Stimulated activated CD8-positive, alpha-beta memory T cell treated with anti-CD3 and anti-CD28 coated beads, Interleukin-4, amount 100 ng/mL, for 24 hours (primary cell): ENCODE measurements around the gene PTPN23.
A peak's percentile ranks its signal among the peaks of the same experiment; 100 is the strongest.
"Not testable (repeated sequence)": the region's sequence is repeated elsewhere in the genome, so short reads cannot be mapped to it uniquely, and the experiment has no call there.

Experiments used
- DNase-seq: peaks from one replicate; pipeline ENCODE4 v3.0.0-alpha.2; 2020; ENCODE audit warnings: low read depth

The PTPN23 gene, protein sequence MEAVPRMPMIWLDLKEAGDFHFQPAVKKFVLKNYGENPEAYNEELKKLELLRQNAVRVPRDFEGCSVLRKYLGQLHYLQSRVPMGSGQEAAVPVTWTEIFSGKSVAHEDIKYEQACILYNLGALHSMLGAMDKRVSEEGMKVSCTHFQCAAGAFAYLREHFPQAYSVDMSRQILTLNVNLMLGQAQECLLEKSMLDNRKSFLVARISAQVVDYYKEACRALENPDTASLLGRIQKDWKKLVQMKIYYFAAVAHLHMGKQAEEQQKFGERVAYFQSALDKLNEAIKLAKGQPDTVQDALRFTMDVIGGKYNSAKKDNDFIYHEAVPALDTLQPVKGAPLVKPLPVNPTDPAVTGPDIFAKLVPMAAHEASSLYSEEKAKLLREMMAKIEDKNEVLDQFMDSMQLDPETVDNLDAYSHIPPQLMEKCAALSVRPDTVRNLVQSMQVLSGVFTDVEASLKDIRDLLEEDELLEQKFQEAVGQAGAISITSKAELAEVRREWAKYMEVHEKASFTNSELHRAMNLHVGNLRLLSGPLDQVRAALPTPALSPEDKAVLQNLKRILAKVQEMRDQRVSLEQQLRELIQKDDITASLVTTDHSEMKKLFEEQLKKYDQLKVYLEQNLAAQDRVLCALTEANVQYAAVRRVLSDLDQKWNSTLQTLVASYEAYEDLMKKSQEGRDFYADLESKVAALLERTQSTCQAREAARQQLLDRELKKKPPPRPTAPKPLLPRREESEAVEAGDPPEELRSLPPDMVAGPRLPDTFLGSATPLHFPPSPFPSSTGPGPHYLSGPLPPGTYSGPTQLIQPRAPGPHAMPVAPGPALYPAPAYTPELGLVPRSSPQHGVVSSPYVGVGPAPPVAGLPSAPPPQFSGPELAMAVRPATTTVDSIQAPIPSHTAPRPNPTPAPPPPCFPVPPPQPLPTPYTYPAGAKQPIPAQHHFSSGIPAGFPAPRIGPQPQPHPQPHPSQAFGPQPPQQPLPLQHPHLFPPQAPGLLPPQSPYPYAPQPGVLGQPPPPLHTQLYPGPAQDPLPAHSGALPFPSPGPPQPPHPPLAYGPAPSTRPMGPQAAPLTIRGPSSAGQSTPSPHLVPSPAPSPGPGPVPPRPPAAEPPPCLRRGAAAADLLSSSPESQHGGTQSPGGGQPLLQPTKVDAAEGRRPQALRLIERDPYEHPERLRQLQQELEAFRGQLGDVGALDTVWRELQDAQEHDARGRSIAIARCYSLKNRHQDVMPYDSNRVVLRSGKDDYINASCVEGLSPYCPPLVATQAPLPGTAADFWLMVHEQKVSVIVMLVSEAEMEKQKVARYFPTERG (N-terminal part only)

DNA sequence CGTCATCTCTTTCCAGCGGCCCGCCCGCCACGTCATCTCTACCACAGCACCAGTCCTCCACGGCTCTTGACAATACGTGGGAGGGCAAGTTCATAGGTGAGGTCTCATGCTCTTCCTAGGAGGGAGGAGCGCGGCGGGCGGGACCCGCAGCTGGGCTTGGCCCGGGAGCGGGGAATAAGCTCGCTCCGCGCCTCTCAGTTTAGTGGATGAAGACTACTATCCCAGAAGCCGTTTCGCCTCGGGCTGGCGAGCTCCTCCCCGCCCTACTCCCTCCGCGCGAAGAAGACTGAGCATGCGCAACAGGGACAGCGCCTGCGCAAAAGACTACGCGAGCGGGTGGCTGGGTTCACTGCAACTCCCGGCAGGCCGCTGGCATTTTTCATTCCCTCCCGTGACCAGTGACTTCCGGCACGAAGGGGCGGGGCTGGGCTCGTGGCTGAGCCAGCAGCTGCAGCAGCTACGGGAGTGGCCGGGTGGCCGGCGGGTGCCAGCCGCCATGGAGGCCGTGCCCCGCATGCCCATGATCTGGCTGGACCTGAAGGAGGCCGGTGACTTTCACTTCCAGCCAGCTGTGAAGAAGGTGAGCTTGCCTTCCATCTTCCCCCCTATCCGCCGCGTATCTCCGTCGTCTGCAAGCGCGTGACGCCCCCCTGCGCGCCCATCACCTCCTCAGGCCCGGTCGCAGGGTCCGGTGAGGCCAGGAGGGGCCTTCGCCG is at the start of gene PTPN23:
Gene PTPN23 (plus strand): TSS at position 421 of the 716 bp plus-strand sequence. CDS start 76 bp downstream, at position 497.
- DNase-seq: peak; percentile 99

DNA sequence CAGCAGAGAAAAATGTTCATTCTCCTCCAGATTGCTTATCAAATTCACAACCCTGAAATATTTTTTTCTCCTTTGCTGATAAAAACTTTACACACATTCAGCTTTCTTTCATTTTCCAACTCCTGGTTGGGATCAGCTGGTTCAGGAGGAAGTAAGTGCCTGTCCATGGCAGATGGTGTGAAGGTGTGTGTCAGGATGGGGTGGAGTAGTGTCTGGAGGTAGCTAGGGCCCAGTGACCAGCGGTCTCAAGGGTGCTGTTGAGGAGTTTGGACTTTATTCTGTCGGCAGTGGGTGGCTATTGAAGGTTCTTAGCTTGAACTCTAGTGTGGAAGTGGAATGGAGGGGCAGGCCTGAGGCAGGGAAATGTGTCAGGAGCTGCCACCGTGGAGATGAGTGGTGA is 46.9 kb upstream of the PTPN23 start:
- no peak for DNase-seq

DNA sequence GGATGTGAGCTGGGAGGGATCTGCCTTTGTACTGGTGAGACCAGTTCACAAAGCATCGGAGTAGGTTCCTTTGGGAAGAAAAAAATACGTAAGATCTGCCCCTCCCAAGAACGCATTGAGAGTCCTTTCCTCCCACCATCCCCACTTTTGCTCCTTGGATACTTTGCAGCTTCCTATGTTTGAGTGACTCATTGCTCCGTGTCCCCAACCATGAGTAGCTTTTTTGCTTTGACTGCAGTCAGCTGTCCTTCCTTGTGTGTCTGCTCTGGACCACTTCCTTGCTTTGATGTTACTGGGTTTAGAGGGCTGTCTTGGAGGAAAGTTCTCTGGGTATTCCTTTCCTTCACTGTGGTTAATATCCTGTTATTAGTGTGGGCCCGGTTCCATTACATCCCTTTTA is 43.2 kb upstream of the PTPN23 start:
- DNase-seq: no peak

DNA sequence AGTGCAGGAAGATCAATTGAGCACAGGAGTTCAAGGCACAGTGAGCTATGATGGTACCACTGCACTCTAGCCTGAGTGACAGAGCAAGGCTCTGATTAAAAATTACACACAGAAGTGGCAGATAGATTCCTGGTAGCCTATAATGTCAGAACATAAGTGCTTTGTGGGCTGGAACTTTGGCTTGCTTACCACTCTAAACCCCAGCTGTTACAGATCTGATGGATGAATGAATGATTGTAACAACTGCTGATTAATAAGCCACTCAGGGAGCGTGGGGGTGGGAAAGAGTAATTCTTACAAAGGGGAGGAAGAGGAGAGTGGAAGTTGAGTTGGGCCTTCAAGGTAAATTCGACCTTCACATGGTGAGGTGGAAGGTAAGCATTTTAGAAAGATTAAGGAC is 40.9 kb upstream of the PTPN23 start:
- DNase-seq: no peak

DNA sequence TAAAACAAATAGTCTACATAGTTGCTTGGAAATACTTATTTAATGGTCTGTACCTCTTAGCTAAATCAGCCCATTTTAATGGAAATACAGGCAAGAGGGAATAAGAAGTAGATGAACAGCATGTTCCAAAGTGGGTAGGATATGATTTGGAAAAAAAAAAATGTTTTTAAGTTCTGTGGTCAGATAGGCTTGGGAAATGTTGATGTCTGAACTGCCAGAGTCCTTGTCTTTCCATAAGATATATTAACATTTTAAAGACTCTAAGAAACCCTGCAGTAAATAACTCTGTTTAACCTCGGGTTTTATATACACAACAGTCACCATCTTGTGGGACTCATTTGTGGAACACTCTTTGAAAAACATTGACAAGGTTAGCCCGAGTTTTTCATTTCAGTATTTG is 40.0 kb upstream of the PTPN23 start:
- no peak for DNase-seq

DNA sequence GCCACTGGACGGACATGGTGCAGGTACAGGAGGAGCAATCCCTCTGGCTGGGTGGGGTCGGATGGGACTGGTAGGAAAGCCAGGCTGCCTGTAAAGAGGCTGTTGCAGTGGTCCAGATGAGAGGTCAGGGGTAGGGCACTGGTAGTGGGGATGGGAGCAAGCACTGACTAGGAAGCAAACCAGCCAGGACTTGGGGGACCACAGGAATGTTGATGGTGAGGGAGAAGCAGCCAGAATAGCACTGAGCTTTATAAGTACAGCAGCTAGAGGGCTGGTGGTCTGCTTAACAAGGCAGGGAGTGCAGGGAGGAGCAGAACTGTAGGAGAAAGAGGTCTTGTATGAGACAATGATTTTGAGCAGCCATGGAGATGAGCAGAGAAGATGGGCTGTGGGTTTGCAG is 38.7 kb upstream of the PTPN23 start:
- DNase-seq: no peak

DNA sequence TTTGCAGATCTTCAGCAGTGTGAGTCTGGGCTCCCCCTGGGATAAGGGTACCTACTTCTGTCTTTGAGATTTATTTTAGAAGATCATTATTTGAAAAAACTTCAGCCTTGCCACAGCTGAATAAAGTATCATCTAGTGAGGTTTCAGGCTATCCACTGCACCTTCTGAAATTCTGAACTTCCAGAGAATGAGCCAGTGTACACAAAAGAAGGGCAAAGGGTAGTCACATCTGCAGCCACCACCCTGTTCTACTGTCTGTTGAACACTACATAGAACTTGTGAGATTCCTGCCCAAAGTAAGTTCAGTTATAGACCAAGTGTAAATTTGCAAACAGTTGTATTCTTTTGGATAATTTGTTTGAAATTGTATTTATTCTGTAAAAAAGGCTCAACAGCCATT is 38.0 kb upstream of the PTPN23 start:
- DNase-seq: no peak

DNA sequence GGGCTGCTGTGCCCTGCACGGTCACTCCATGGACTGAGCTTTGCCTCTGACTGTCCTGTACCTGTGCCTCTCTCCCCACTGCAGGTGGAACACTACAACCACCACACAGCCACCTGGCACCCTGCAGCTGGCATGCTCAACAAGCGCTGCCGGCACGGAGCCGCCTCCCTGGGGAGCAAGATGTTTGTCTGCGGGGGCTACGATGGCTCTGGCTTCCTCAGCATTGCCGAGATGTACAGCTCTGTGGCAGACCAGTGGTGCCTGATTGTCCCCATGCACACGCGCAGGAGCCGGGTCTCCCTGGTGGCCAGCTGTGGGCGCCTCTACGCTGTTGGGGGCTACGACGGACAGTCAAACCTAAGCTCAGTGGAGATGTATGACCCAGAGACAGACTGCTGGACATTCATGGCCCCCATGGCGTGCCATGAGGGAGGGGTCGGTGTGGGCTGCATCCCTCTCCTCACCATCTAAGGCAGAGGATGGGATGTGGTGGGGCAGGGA is 37.3 kb upstream of the PTPN23 start:
- no peak for DNase-seq

DNA sequence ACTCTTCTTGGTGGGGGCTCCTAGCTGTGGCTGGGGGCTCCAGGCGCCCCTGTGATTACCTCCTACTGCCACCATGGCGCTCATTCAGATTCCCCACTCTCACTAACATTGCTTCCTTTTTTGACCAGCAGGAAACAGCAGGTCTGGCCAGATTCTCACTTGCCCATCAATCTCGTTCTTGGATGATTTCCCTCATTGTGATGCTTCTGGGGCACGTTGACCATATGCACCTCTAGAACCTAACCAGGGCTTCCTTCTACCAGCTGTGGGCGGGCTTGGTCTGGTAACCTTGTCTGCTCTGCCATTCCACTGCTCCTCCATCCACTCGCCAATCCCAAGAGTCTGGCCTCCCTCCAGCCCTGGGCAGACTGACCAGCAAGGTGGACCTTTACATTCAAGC is 35.9 kb upstream of the PTPN23 start:
- no peak for DNase-seq

DNA sequence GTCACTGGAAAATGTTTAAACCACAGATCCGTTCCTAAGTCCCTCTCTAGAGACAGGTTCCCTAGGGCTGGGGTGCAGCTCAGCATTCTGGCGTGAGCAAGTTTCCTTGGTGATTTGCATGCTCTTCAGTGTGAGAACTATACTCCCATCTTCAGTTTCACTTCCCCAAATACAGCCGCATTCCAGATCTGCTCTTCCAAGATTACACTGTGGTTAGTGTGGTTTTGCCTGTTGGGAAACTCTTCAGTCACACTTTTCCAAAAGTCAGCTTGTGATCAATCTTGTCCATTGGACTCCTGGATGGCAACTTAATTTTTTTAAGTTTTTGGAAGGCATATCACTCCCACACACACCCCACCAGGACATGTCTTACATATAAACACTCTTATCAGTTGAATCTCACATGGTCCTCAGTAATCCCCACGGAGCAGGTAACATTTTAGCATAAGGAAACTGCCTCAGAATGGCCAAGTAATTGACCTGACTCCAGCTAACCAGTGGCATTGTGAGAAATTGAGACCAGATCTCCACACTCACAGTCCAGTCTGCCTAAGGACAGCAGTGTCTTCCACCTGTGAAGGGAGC is 33.5 kb upstream of the PTPN23 start:
- no peak for DNase-seq

DNA sequence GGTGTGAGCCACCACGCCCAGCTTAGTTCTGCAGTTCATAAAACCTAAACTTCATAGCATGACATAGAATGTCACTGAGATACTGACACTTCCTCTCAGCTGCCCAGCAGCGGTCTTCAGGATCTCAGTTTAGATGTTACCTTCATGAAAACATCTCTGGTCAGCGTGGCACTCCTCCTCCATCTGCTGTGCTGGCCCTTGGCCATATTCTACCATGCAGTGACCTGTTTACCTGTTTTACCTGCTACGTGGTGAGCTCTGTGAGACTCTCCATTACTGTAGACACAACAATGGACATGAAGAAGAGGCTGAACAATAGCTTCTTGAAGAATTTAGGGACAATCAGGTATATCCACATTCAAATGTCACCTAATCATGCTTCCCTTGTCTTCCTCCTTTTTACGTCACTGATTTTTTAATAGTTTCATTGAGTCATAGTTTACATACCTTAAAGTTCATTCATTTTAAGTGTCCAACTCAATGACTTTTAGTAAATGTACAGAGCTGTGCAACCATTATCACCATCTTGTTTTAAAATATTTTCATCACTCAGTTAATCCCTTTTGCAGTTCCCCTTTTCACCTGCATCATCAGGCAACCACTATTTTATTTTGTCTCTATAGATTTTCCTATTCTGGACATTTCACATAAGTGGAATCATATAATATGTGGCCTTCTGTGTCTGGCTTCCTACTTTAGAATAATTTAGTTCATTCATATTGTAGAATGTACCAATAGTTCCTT is 32.2 kb upstream of the PTPN23 start:
- DNase-seq: no peak

DNA sequence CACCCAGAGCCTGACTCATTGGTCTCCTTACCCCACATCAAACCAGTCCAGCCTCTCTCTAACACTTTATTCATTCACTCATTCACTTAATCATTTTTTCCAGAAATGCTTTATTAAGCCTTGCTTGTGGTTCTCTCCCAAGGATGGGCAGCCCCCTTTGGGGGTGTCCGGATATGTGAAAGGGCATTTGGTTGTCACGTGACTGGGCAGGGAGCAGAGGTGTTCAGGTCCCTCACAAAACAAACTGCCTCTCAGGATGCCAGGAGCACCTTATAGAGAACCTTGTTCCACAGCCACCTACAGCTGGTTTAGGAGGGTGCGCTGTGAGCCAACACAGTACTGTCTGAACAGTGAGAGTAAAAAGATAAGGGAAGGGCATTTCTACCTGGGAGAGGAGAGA is 25.8 kb upstream of the PTPN23 start:
- no peak for DNase-seq

DNA sequence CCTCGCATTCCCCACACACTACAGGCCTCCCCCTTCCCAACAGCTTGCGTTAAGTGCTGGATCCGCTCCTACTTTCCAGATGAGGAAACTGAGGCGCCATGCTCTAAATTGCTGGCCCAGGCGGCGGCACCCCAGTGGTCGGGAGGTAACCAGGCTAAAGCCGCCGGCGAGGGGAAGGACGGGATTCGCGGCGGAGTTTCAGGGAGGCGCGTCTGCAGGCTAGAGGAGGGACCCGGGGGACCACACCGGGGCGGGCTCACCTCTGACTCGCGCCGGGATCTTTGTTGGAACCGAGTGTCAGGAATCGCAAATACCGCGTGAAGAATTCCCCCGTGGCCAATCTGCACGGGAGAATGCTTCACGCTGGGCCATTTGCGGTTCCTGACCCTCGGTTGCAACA is 24.6 kb upstream of the PTPN23 start:
- DNase-seq: no peak

DNA sequence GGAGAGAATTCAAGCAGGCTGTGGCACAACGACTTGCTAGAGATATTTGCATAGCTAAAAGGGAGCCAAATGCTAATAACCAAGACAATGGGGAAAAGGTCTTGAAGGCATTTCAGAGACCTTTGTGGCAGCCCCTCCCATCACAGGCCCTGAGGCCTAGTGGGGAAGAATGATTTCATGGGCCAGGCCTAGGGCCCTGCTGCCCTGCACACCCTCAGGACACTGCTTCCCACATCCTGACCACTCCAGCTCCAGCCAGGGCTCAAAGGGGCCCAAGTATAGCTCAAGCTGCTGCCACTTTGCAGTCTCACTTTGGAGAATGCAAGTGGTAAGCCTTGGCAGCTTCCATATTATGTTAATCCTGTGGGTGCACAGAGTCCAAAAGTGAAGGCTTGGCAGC is 21.5 kb upstream of the PTPN23 start:
- DNase-seq: no peak

DNA sequence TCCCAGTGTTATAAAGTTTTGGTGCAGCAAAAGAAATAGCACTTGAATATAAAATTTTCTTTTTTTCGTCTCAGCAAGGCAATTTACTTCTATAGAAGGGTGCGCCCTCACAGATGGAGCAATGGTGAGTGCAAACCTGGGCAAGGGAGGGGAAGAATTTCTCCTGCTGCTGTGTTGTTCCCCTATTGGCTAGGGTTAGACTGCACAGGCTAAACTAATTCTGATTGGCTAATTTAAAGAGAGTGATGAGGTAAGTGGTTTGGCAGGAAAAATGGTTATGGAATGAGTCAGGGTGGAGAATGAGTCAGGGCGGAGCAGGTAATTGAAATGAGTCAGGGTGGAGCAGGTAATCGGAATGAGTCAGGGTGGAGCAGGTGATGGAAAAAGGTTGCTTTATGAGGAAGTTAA is 20.7 kb upstream of the PTPN23 start:
- DNase-seq: not testable (repeated sequence)

DNA sequence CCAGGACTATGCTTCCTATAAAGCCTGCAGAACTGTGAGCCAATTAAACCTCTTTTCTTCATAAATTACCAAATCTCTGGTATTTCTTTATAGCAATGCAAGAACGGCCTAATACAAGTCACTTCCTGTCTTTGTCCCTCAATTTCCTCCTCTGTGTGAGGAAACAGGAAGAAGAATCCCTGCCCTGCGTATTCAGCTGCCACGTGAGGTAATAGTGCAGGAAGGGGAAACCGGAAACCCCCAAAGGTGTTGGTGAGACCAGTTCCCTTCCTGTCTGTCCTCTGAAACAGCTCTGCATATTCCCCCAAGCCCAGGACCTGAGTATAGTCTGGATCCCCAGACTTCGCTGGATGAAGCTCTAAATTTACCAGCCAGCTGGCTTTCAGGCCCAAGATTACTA is 18.1 kb upstream of the PTPN23 start:
- DNase-seq: no peak

DNA sequence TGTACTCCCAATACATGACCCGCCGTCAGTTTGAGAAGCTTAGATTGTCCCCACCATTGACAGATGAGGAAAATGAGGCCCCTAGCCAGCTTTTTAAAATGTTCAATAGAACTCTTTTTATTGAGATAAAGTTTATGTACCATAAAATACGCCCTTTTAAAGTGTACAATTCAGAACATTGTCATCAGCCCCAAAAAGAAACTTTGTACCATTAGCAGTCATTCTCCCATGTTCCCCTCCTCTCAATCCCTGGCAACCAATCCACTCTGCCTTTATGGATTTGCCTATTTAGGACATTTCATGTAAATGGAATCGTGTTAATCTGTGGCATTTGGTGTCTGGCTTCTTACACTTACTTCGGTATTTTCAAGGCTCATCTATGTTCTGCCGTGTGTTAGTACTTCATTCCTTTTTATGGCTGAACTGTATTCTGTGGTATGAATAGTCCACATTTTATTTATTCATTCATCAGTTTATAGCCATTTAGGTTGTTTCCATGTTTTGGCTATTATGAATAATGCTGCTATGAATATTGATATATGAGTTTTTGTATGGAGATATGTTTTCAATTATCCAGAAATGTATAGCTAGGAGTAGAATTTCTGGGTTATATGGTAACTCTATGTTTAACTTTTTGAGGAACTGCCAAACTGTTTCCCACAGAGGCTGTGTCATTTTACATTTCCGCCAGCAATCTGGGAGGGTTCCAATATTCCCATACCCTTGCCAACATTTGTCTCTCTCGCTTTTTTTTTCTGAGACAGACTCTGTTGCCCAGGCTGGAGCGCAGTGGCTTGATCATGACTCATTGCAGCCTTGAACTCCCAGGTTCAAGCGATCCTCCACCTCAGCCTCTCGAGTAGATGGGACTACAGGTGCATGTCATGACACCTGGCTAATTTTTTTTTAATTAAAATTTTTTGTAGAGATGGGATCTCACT is 15.3 kb upstream of the PTPN23 start:
- no peak for DNase-seq

DNA sequence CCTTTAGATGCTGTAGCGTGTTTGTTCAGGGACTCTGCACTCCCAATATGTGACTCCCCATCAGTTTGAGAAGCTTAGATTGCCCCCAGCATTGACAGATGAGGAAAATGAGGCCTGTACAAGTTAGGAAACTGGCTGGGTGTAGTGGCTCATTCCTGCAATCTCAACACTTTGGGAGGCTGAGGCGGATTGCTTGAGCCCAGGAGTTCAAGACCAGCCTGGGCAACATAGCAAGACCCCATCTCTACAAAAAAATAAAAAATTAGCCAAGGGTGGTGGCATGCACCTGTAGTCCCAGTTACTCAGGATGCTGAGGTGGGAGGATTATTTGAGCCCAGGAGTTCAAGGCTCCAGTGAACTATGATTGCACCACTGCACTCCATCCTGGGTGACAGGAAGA is 14.0 kb upstream of the PTPN23 start:
- DNase-seq: no peak

DNA sequence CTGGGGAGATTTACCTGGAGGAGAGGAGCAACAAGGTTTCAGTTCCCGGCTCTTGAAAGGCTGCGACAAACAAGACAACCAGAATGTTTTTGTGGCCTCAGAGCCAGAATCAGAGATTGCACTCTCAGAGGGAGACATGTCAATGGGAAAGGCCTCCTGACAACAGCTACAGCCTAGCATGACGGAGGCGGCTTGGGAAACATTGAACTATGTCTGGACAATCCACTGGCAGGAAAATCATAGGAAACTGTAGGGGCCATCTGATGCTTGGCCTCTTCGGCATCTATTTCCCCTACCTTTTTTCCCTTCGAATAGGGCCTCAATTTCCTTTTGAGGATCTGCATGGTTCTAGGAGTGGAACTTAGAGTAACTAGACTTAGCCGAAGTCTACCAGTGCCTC is 13.2 kb upstream of the PTPN23 start:
- DNase-seq: no peak
